Lower leg skin (tissue), 3 donors: ENCODE measurements around the gene LRGUK.

ENCODE experiments used
- CTCF ChIP-seq, 3 donors: fragments of 450-650 bp; IDR thresholded peaks; one replicate each; pipeline ENCODE4 v1.5.1; 2016; ENCODE audit warnings: antibody characterized with exemption in 3 of 3, mild to moderate bottlenecking in 3 of 3, moderate library complexity in 2 of 3
- POLR2A ChIP-seq, 2 donors: fragments of 450-650 bp; IDR thresholded peaks; one replicate each; pipeline ENCODE4 v1.6.1; 2016 to 2017; ENCODE audit warnings: antibody characterized with exemption in 2 of 2, mild to moderate bottlenecking in 1 of 2, moderate library complexity in 1 of 2

- TF ChIP-seq CTCF (IDR thresholded peaks at IDR 0.05), result no peak
- no peak for TF ChIP-seq POLR2A (IDR thresholded peaks at IDR 0.05)
These were observed 174.5 kb downstream of the LRGUK start for GRCh38 chr7:134301592-134301991.
